B cell (primary cell): ENCODE results near the gene TPSG1. TPM values are rescaled to one million over a fixed set of nuclear protein-coding genes. Genes with fewer than 3 reads are reported as not detected.

Experiments
- ATAC-seq: fragments of 200-7000 bp; cut with Tn5 transposase; one replicate; pipeline ENCODE4 v1.10.0; 2021; ENCODE audit warnings: low read depth, mild to moderate bottlenecking, moderate number of reproducible peaks, moderate library complexity
- CTCF ChIA-PET: fragments of 350-600 bp; sonication (Branson Sonifier 250); formaldehyde crosslinking; loops from one replicate; lab custom pipeline; 2021; ENCODE audit warnings: antibody characterized with exemption, inconsistent platforms; lab: Charles Lee
- POLR2A ChIA-PET: fragments of 350-600 bp; sonication (Branson Sonifier 250); formaldehyde crosslinking; loops from one replicate; lab custom pipeline; 2021; ENCODE audit warnings: antibody characterized with exemption; lab: Charles Lee
- DNase-seq: peaks from one replicate; pipeline ENCODE4 v3.0.0; 2013
- H2AFZ ChIP-seq: 2 replicates; pipeline ENCODE4 v1.6.1; 2012; ENCODE audit warnings: mild to moderate bottlenecking, low read depth, low read length; ENCODE audit not compliant: insufficient read depth, poor library complexity, severe bottlenecking
- H3K27ac ChIP-seq, 2 donors: 1 replicate in 1 of 2; 2 replicates in 1 of 2; pipeline ENCODE4 v1.5.1; 2012 to 2013; ENCODE audit warnings: low read length in 2 of 2, mild to moderate bottlenecking in 2 of 2, moderate library complexity in 1 of 2
- H3K27me3 ChIP-seq, 4 experiments: fragments of 200-600 bp in 1 of 4; sonication (generic) in 1 of 4; replicated peaks in 1 of 4; 1 replicate in 2 of 4; 2 replicates in 2 of 4; pipeline versions ENCODE4 v1.6.1 to v1.7.0; 2013 to 2016; ENCODE audit warnings: low read length in 3 of 4, mild to moderate bottlenecking in 2 of 4, mixed read lengths in 1 of 4, moderate library complexity in 1 of 4; ENCODE audit not compliant: insufficient read depth in 4 of 4, control insufficient read depth in 3 of 4; ENCODE audit errors: control extremely low read depth in 1 of 4
- H3K36me3 ChIP-seq, 2 experiments: replicated peaks in 1 of 2; 1 replicate in 1 of 2; 2 replicates in 1 of 2; pipeline versions ENCODE4 v1.6.1 to v1.7.1; 2013; ENCODE audit warnings: low read length in 1 of 2; ENCODE audit not compliant: insufficient read depth in 2 of 2, control insufficient read depth in 1 of 2; ENCODE audit errors: control extremely low read depth in 1 of 2, extremely low read depth in 1 of 2
- H3K4me1 ChIP-seq, 2 donors: fragments of 200-600 bp in 1 of 2; sonication (generic) in 1 of 2; 1 replicate in 1 of 2; 2 replicates in 1 of 2; pipeline versions ENCODE4 v1.5.1 to v1.6.1; 2013 to 2017; ENCODE audit warnings: low read length in 2 of 2; ENCODE audit not compliant: control insufficient read depth in 2 of 2, insufficient read depth in 2 of 2
- H3K4me2 ChIP-seq: replicated peaks from 2 replicates; pipeline ENCODE3; 2012; ENCODE audit warnings: mild to moderate bottlenecking, low read depth, low read length; ENCODE audit not compliant: poor library complexity, severe bottlenecking
- H3K4me3 ChIP-seq, 5 experiments: fragments of 200-600 bp in 1 of 5; sonication (generic) in 1 of 5; 1 replicate in 3 of 5; 2 replicates in 2 of 5; pipeline versions ENCODE4 v1.5.1 to v1.7.0; 2011 to 2016; ENCODE audit warnings: low read length in 4 of 5, mild to moderate bottlenecking in 4 of 5, low read depth in 2 of 5, control low read depth in 1 of 5, moderate library complexity in 1 of 5; ENCODE audit not compliant: insufficient read depth in 1 of 5; ENCODE audit errors: control extremely low read depth in 1 of 5, extremely low read depth in 1 of 5
- H3K79me2 ChIP-seq: fragments of 200-600 bp; sonication (generic); one replicate; pipeline ENCODE4 v1.6.0; 2016; ENCODE audit warnings: low read length; ENCODE audit not compliant: control insufficient read depth, insufficient read depth
- H3K9ac ChIP-seq: fragments of 200-600 bp; sonication (generic); 2 replicates; pipeline ENCODE4 v1.6.1; 2017; ENCODE audit warnings: mild to moderate bottlenecking, low read length, moderate library complexity
- H3K9me3 ChIP-seq, 3 donors: one replicate each; pipeline versions ENCODE4 v1.6.1 to v1.7.1; 2013; ENCODE audit warnings: low read length in 2 of 3; ENCODE audit not compliant: control insufficient read depth in 2 of 3, insufficient read depth in 1 of 3; ENCODE audit errors: control extremely low read depth in 1 of 3
- H4K20me1 ChIP-seq: 2 replicates; pipeline ENCODE4 v1.6.0; 2012; ENCODE audit warnings: mild to moderate bottlenecking, low read length; ENCODE audit not compliant: insufficient read depth, control insufficient read depth, poor library complexity, severe bottlenecking
- H3K27ac Mint-ChIP-seq: one replicate; pipeline ENCODE4 v1.8.0; 2021; ENCODE audit warnings: mixed read lengths
- H3K27me3 Mint-ChIP-seq: one replicate; pipeline ENCODE4 v1.8.0; 2021; ENCODE audit warnings: mixed read lengths
- H3K4me1 Mint-ChIP-seq: one replicate; pipeline ENCODE4 v1.8.0; 2021; ENCODE audit warnings: mixed read lengths
- H3K4me3 Mint-ChIP-seq: one replicate; pipeline ENCODE4 v1.8.0; 2021; ENCODE audit warnings: mixed read lengths
- H3K9me3 Mint-ChIP-seq: one replicate; pipeline ENCODE4 v1.8.0; 2022; ENCODE audit warnings: mixed read lengths; ENCODE audit not compliant: insufficient read depth
- EZH2 ChIP-seq: IDR thresholded peaks from 2 replicates; pipeline ENCODE4 v1.6.1; 2012; ENCODE audit warnings: borderline replicate concordance, low read depth, mild to moderate bottlenecking, moderate library complexity, low read length; ENCODE audit not compliant: insufficient read depth, poor library complexity, severe bottlenecking
- WGBS: methylation state at CpG from one replicate; pipeline ENCODE4 v1.1.5; 2013; ENCODE audit warnings: missing lambda C conversion rate; ENCODE audit not compliant: insufficient coverage; 5-methylcytosine and 5-hydroxymethylcytosine counted together
- intact Hi-C: fragments of 100-400 bp; cut with micrococcal nuclease; formaldehyde crosslinking; loops from one replicate; pipeline ENCODE4 v1.10.0; 2022
- polyA plus RNA-seq: library from polyadenylated mRNA; depleted of rRNA; stranded (reverse); fragments of >200 nt; gene quantifications from 2 replicates; pipeline ENCODE4 v1.2.3, GENCODE V29; 2012
- total RNA-seq, 2 donors: library from RNA; stranded (reverse); fragments of 120-200 nt in 1 of 2; gene quantifications; 1 replicate in 1 of 2; 2 replicates in 1 of 2; pipeline versions ENCODE4 v1.2.3 to v1.2.4, GENCODE V29; 2013 to 2022
- TF ChIP-seq, protein P1 (sequence below): fragments of 200-600 bp; IDR thresholded peaks from one replicate; pipeline ENCODE4 v1.8.0; 2022; ENCODE audit warnings: antibody characterized with exemption, mild to moderate bottlenecking

TPSG1 gene
- total and polyA plus RNA-seq, 2 donors (not counting 1 experiment from before 2014, with no cell fraction given), result not detected

DNA sequence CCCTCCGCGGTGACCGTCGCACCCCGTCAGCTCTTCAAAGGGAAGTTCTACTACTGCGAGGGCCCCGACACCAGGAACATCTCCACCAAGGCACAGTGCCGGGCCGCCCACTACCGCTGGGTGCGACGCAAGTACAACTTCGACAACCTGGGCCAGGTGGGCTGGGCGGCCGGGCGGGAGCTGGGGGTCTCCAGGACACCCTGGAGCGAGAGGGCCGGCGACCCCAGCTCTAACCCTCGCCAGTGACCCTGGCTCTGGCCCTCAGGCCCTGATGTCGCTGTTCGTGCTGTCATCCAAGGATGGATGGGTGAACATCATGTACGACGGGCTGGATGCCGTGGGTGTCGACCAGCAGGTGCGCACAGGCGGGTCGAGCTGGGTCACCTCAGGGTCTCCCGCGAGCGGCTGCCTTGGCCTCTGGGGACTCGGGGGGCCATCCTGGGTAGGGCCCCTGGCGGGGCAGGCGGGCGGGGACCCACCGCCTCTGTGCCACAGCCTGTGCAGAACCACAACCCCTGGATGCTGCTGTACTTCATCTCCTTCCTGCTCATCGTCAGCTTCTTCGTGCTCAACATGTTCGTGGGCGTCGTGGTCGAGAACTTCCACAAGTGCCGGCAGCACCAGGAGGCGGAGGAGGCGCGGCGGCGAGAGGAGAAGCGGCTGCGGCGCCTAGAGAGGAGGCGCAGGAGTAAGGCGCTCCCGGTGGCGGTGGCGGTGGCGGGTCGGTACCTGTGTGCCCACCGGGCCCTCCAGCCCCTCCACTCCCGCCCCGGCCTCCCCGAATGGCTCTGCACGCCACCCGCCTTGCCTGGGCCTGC lies 13.4 kb downstream of the TPSG1 start:
- Mint-ChIP-seq H3K4me1 (no peaks in the 10 kb centered on the region), H3K27me3 (no peaks in the 10 kb centered on the region), H3K4me3 (no peak overlapping the region), H3K9me3 (no peaks in the 10 kb centered on the region), H3K27ac (no peak overlapping the region)
- 91% methylated on average over 64 of the region's 65 CpGs for WGBS
- Histone ChIP-seq H3K27me3 (no peaks in the 10 kb centered on the region), H3K4me1 (no peaks in the 10 kb centered on the region), H3K9me3 (no peaks in the 10 kb centered on the region), H3K27ac (no peak overlapping the region), H3K4me2 (no peak overlapping the region), H3K79me2 (no peaks in the 10 kb centered on the region), H2AFZ (no peak overlapping the region), H3K4me3 (no peak overlapping the region), H4K20me1 (no peaks in the 10 kb centered on the region), H3K36me3 (no peaks in the 10 kb centered on the region), H3K9ac (no peak overlapping the region)
- no peak for ATAC-seq
- ChIA-PET CTCF (interaction anchor here (0.5 kb wide), 1 partner anchor 1662 kb away, joined by 4 read pairs; no protein-coding TSS in a partner anchor), POLR2A (no interaction called here)
- TF ChIP-seq EZH2, result no peak
- TF ChIP-seq, protein P1, sequence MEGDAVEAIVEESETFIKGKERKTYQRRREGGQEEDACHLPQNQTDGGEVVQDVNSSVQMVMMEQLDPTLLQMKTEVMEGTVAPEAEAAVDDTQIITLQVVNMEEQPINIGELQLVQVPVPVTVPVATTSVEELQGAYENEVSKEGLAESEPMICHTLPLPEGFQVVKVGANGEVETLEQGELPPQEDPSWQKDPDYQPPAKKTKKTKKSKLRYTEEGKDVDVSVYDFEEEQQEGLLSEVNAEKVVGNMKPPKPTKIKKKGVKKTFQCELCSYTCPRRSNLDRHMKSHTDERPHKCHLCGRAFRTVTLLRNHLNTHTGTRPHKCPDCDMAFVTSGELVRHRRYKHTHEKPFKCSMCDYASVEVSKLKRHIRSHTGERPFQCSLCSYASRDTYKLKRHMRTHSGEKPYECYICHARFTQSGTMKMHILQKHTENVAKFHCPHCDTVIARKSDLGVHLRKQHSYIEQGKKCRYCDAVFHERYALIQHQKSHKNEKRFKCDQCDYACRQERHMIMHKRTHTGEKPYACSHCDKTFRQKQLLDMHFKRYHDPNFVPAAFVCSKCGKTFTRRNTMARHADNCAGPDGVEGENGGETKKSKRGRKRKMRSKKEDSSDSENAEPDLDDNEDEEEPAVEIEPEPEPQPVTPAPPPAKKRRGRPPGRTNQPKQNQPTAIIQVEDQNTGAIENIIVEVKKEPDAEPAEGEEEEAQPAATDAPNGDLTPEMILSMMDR, result no peak
- DNase-seq, result no peak
- intact Hi-C loops, result no loop called here

DNA sequence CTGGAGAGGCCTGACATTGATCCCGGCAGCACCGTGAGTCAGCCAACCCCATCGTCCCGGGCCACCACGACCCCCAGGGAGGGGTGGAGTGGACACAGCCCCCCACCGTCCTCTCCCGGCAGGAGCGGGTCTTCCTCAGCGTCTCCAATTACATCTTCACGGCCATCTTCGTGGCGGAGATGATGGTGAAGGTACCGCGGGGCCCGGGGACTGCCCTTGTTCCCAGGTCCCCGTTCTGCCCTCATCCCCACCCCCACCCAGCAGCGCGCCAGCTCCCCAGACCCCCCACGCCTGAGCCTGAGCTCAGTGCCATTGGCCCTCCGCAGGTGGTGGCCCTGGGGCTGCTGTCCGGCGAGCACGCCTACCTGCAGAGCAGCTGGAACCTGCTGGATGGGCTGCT lies 14.6 kb downstream of the TPSG1 start:
- ChIA-PET CTCF (no interaction called here), POLR2A (no interaction called here)
- no peak overlapping the region for H3K4me3 ChIP-seq
- no peak for DNase-seq
- no peak for TF ChIP-seq EZH2
- TF ChIP-seq, protein P1, result no peak
- H3K27ac ChIP-seq, result no peak overlapping the region
- no peaks in the 10 kb centered on the region for H3K9me3 ChIP-seq
- H3K36me3 ChIP-seq, result no peaks in the 10 kb centered on the region
- Mint-ChIP-seq H3K4me1 (no peaks in the 10 kb centered on the region), H3K27ac (no peak overlapping the region), H3K4me3 (no peak overlapping the region), H3K9me3 (no peaks in the 10 kb centered on the region), H3K27me3 (no peaks in the 10 kb centered on the region)
- WGBS, result 86% methylated on average over 15 of the region's 23 CpGs
- H3K79me2 ChIP-seq, result no peaks in the 10 kb centered on the region
- no peak overlapping the region for H3K4me2 ChIP-seq
- no peak overlapping the region for H2AFZ ChIP-seq
- no peak for ATAC-seq
- H4K20me1 ChIP-seq, result no peaks in the 10 kb centered on the region
- H3K9ac ChIP-seq, result no peak overlapping the region
- intact Hi-C loops, result no loop called here
- H3K27me3 ChIP-seq, result no peaks in the 10 kb centered on the region
- H3K4me1 ChIP-seq, result no peaks in the 10 kb centered on the region
